Measurements from ENCODE around the gene ADM5. TPM values are rescaled to one million over a fixed set of nuclear protein-coding genes. Genes with fewer than 3 reads are reported as not detected.

The ADM5 gene
- total RNA-seq, 2 donors from 2014 or later: 0.24 to 2.0 TPM

GRCh38 chr19:49651820-49652550 lies 37.4 kb upstream of the ADM5 start:
- Histone ChIP-seq H3K4me1 (no peaks in the 10 kb centered on the region), H3K27ac (no peak overlapping the region), H3K4me3 (no peak overlapping the region), H3K27me3 (no peaks in the 10 kb centered on the region), H3K9ac (ENCODE audit: low read depth in 2 of 2, low read length in 2 of 2) (no peak overlapping the region), H3K36me3 (peaks cover 28% of the 10 kb centered on the region), H3K9me3 (no peaks in the 10 kb centered on the region)
- intact Hi-C loops (cut with DNase I): no loop called here
- TF ChIP-seq CTCF (IDR thresholded peaks at IDR 0.05): no peak
- DNase-seq: no peak

GRCh38 chr19:49652551-49653465 lies 36.6 kb upstream of the ADM5 start:
- peaks cover 28% of the 10 kb centered on the region for H3K36me3 ChIP-seq
- no peak for DNase-seq
- no peaks in the 10 kb centered on the region for H3K27me3 ChIP-seq
- no peak overlapping the region for H3K27ac ChIP-seq
- intact Hi-C loops (cut with DNase I): no loop called here
- H3K4me1 ChIP-seq: no peaks in the 10 kb centered on the region
- TF ChIP-seq CTCF (IDR thresholded peaks at IDR 0.05): no peak
- H3K9me3 ChIP-seq: no peaks in the 10 kb centered on the region
- H3K9ac ChIP-seq (ENCODE audit: low read depth in 2 of 2, low read length in 2 of 2): no peak overlapping the region
- H3K4me3 ChIP-seq: no peak overlapping the region

- intact Hi-C loops (cut with DNase I): no loop called here
- no peaks in the 10 kb centered on the region for H3K4me1 ChIP-seq
- no peaks in the 10 kb centered on the region for H3K9me3 ChIP-seq
- DNase-seq: no peak
- H3K36me3 ChIP-seq: peaks cover 28% of the 10 kb centered on the region
- H3K9ac ChIP-seq (ENCODE audit: low read depth in 2 of 2, low read length in 2 of 2): no peak overlapping the region
- no peak overlapping the region for H3K4me3 ChIP-seq
- H3K27me3 ChIP-seq: no peaks in the 10 kb centered on the region
- TF ChIP-seq CTCF (IDR thresholded peaks at IDR 0.05): no peak
- H3K27ac ChIP-seq: no peak overlapping the region
These were observed 36.0 kb upstream of the ADM5 start for GRCh38 chr19:49653466-49653806.

- H3K36me3 ChIP-seq: peaks cover 32% of the 10 kb centered on the region
- TF ChIP-seq CTCF (IDR thresholded peaks at IDR 0.05): no peak
- no peaks in the 10 kb centered on the region for H3K4me1 ChIP-seq
These were observed 34.8 kb upstream of the ADM5 start for GRCh38 chr19:49654581-49654980.

GRCh38 chr19:49655570-49656455 lies 33.6 kb upstream of the ADM5 start:
- Histone ChIP-seq H3K27ac (no peak overlapping the region), H3K9me3 (no peaks in the 10 kb centered on the region), H3K36me3 (peaks cover 32% of the 10 kb centered on the region), H3K4me1 (no peaks in the 10 kb centered on the region), H3K4me3 (no peak overlapping the region), H3K9ac (ENCODE audit: low read depth in 2 of 2, low read length in 2 of 2) (no peak overlapping the region), H3K27me3 (no peaks in the 10 kb centered on the region)
- no peak for DNase-seq
- no peak for TF ChIP-seq CTCF (IDR thresholded peaks at IDR 0.05)
- intact Hi-C loops (cut with DNase I): no loop called here

More at GRCh38 chr19:49654581-49654980, 34.8 kb upstream of the ADM5 start:
- H3K27ac ChIP-seq: no peak overlapping the region
- intact Hi-C loops (cut with DNase I): no loop called here
- no peak overlapping the region for H3K4me3 ChIP-seq
- no peak overlapping the region for H3K9ac ChIP-seq (ENCODE audit: low read depth in 2 of 2, low read length in 2 of 2)
- no peaks in the 10 kb centered on the region for H3K27me3 ChIP-seq
- H3K9me3 ChIP-seq: no peaks in the 10 kb centered on the region
- DNase-seq: no peak
